Neural cell (in vitro differentiated cells): ENCODE data around the gene PCDH9.

Experiments used
- EP300 ChIP-seq: fragments of 450-650 bp; conservative IDR thresholded peaks from 2 replicates; pipeline ENCODE4 v1.6.1; 2014; ENCODE audit warnings: antibody characterized with exemption, mild to moderate bottlenecking, moderate library complexity; ENCODE audit not compliant: poor library complexity, severe bottlenecking
- EZH2 ChIP-seq: fragments of 200-600, 300-800 bp; shearing (Covaris generic), sonication (generic); IDR thresholded peaks from 2 replicates; pipeline ENCODE4 v1.6.1; 2014; ENCODE audit warnings: antibody characterized with exemption, low read length, borderline replicate concordance, mild to moderate bottlenecking; ENCODE audit not compliant: insufficient read depth, poor library complexity, severe bottlenecking
- POLR2AphosphoS5 ChIP-seq: IDR thresholded peaks from 2 replicates; pipeline ENCODE4 v1.6.1; 2012
- TF ChIP-seq, protein P1 (sequence below): fragments of 450-650 bp; IDR thresholded peaks from 2 replicates; pipeline ENCODE4 v1.5.1; 2014; ENCODE audit warnings: antibody characterized with exemption, mild to moderate bottlenecking, moderate library complexity; ENCODE audit not compliant: poor library complexity, severe bottlenecking
- TF ChIP-seq, protein P2 (sequence below): IDR thresholded peaks from 2 replicates; pipeline ENCODE4 v1.6.1; 2012; ENCODE audit warnings: borderline replicate concordance

DNA sequence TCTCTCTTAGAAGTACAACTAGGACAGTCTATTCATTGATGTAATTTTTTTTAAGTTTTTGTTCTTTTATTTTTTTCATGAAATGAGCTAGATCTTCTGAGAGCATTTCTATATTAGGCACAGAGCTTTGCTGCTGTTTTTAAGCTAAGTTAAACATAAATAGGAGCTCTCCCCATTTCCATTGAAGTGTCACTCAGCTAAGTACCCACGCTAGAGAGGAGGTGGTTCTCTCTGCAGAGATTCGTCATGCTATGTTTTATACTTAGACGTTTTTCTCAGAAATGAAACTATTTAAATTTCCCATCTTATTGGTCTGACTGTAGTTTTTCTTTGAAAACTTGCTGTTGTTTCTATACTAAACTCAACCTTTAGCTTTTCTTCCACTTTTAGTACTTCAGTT lies 271.5 kb downstream of the PCDH9 start:
- TF ChIP-seq POLR2AphosphoS5 (no peak), EZH2 (no peak), EP300 (no peak)
- TF ChIP-seq, protein P1, sequence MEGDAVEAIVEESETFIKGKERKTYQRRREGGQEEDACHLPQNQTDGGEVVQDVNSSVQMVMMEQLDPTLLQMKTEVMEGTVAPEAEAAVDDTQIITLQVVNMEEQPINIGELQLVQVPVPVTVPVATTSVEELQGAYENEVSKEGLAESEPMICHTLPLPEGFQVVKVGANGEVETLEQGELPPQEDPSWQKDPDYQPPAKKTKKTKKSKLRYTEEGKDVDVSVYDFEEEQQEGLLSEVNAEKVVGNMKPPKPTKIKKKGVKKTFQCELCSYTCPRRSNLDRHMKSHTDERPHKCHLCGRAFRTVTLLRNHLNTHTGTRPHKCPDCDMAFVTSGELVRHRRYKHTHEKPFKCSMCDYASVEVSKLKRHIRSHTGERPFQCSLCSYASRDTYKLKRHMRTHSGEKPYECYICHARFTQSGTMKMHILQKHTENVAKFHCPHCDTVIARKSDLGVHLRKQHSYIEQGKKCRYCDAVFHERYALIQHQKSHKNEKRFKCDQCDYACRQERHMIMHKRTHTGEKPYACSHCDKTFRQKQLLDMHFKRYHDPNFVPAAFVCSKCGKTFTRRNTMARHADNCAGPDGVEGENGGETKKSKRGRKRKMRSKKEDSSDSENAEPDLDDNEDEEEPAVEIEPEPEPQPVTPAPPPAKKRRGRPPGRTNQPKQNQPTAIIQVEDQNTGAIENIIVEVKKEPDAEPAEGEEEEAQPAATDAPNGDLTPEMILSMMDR, result no peak
- TF ChIP-seq, protein P2, sequence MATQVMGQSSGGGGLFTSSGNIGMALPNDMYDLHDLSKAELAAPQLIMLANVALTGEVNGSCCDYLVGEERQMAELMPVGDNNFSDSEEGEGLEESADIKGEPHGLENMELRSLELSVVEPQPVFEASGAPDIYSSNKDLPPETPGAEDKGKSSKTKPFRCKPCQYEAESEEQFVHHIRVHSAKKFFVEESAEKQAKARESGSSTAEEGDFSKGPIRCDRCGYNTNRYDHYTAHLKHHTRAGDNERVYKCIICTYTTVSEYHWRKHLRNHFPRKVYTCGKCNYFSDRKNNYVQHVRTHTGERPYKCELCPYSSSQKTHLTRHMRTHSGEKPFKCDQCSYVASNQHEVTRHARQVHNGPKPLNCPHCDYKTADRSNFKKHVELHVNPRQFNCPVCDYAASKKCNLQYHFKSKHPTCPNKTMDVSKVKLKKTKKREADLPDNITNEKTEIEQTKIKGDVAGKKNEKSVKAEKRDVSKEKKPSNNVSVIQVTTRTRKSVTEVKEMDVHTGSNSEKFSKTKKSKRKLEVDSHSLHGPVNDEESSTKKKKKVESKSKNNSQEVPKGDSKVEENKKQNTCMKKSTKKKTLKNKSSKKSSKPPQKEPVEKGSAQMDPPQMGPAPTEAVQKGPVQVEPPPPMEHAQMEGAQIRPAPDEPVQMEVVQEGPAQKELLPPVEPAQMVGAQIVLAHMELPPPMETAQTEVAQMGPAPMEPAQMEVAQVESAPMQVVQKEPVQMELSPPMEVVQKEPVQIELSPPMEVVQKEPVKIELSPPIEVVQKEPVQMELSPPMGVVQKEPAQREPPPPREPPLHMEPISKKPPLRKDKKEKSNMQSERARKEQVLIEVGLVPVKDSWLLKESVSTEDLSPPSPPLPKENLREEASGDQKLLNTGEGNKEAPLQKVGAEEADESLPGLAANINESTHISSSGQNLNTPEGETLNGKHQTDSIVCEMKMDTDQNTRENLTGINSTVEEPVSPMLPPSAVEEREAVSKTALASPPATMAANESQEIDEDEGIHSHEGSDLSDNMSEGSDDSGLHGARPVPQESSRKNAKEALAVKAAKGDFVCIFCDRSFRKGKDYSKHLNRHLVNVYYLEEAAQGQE, result no peak
